Heart left ventricle (tissue), 13 donors: Measurements from ENCODE around the gene MGP.

Experiments used
- CTCF ChIP-seq, 12 donors: fragments of 200-600 bp; sonication (generic) in 4 of 12; IDR thresholded peaks; one replicate each; pipeline versions ENCODE4 v1.5.0 to v1.8.0; 2018 to 2022; ENCODE audit warnings: antibody characterized with exemption in 12 of 12, mild to moderate bottlenecking in 5 of 12
- POLR2A ChIP-seq, 2 donors: fragments of 450-650 bp; IDR thresholded peaks; one replicate each; pipeline ENCODE4 v1.6.1; 2017; ENCODE audit warnings: antibody characterized with exemption in 2 of 2, mild to moderate bottlenecking in 2 of 2, moderate library complexity in 2 of 2
- donor health status: ischemic (EF 13 %, LVEDD 7.1; RV severe dilation, severe dysfunction).
- donor health status: DM: no; HTN: yes; CAD: no.
- donor health status: DM: no; HTN: no; CAD: no.
- donor health status: ischemic (EF 25% LVEDD 6.9; RV normal size, moderate dysfunction).
- donor health status: ischemic (EF 25% LVEDD 5.7; RV mildly dilated, moderate dysfunction).
- donor health status: ischemic (EF 35%, LVEDD 5.7; RV mildly dilated, moderate dysfunction).
- donor health status: nonischemic (EF 11% LVEDD 7.7; RV severe dilation, severe dysfunction).
- donor health status: DM: yes; HTN: yes; CAD: no.
- donor health status: PGD.
- donor health status: ischemic (EF 29% LVEDD 5.4; RV normal size, mild dysfunction).
- donor health status: nonischemic (EF 23%, LVEDD 6.1; RV moderate dilation, normal function).

- no peak for TF ChIP-seq CTCF (IDR thresholded peaks at IDR 0.05)
- no peak for TF ChIP-seq POLR2A (IDR thresholded peaks at IDR 0.05)
These were observed 19.2 kb upstream of the MGP start for GRCh38 chr12:14904854-14905253.
